ENCODE results near the gene UBL4A.
"Not testable (repeated sequence)": the region's sequence is repeated elsewhere in the genome, so short reads cannot be mapped to it uniquely, and the experiment has no call there.

Gene UBL4A

DNA sequence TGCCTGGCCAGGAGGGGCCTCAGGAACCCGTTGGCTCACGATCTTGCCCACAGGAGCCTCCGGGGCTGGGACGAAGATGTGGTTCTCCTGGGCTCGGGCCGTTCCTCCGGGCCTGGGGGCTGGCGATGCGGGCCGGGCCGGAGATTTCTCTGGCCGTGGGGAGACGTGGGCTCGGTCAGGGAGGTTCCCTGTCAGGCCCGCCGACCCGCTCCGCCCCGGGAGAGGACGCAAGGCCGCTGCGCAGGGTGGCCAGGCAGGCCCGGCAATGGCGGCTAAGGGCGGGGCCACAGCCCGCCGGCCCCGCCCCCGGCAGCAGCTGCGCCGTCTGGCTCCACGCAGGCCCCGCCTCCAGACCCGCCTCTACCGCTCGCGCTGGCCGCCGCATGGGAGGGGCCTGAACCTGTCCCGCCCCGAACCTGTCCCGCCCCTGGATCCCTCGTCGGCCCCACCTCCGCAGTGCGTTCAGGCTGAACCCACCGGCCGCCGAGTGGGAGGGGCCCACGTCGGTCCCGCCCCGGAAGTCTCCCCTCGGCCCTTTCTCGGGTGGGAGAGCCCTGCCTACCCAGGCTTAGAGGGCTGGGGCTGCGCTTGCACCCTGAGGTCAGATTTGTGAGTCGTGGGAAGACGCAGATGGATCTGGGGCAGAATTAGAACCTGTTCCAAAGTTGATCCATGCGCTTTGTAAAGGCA, 29.7 kb upstream of the UBL4A start, which contains the start of gene FAM3A:
Gene FAM3A (minus strand): TSS at position 267 of the 690 bp plus-strand sequence. CDS start 460 bp downstream, outside the sequence.
- Mint-ChIP-seq H3K4me1 (peaks cover 11 to 22% of the 10 kb centered on the region in 2 donors), H3K9me3 (no peaks in the 10 kb centered on the region), H3K27ac (peak within 1 kb of the TSS; percentile 94), H3K36me3 (peaks cover 4 to 13% of the 10 kb centered on the region in 2 donors), H3K4me3 (peak within 1 kb of the TSS; percentile 87 to 95), H3K27me3 (no peaks in the 10 kb centered on the region)
- peak; percentile 90 to 95 for ATAC-seq (replicated peaks)
- DNase-seq, result peak; percentile 83

DNA sequence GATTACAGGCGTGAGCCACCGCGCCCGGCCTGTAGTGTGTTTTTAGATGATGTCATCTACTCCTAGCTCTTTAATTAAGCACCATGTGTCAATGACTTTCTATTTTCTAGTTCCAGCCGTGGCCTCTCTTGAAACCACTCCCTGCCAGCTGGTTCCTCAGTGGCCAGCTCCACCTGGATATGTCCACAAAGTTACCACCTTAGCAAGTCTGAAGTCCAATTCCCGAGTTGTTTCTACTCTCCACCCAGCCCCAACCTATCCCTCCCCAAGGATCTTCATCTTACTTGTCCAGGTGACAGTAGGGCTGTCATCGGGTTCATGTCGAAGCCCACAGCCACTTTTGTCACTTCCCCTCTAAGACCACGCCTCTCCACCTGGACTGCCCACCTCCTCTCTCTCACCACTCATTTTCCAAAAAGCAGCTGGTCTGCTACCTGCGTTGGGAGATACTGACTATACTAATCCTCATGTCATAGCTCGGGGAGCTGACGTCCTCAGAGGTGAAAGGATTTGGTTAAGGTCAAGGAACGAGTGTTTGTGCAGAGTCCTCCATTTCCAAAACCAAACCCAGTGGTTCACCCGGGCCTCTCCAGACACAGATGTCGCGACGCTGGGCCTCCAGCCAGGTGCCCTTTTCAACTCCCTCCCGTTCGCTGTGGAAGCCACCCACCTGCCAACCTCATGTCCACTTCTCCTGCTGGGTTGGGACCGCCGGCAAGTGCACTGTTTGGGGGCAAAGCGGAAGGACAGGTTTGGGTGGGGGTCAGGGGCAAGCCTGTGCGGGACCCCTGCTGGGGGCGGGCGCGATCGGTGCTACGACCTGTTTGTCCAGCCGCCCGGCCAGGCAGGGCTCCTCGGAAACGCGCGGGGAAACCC, 28.9 kb upstream of the UBL4A start:
- peak overlapping the region; percentile 94 for H3K27ac Mint-ChIP-seq
- H3K4me1 Mint-ChIP-seq, result peaks cover 11 to 26% of the 10 kb centered on the region in 2 donors
- H3K36me3 Mint-ChIP-seq, result peaks cover 6 to 18% of the 10 kb centered on the region in 2 donors
- peak; percentile 32 to 36 for ATAC-seq (replicated peaks)
- peak overlapping the region; percentile 87 to 95 for H3K4me3 Mint-ChIP-seq
- H3K9me3 Mint-ChIP-seq, result no peaks in the 10 kb centered on the region
- H3K27me3 Mint-ChIP-seq, result no peaks in the 10 kb centered on the region
- DNase-seq, result no peak

DNA sequence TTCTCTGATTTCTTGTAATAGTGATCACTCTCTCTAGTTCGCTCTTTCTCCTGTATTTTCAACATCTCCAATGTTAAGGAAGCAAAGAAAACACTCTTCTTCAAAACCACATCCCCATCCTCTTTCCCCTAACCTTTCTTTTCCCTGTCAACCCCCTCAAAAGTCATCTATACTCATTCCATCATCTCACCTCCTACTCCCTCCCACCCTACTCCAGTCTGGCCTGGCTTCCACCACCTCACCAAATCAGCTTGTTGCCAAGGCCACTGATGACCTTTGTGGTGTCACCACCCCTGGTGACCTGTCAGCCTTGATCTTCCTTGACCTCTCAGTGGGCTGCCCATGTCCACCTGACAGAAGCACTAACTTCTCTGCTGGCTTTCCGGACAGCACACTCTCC, 27.3 kb upstream of the UBL4A start:
- no peak for DNase-seq
- Mint-ChIP-seq H3K4me3 (peak overlapping the region in 1 of 2 donors; percentile 39), H3K27ac (no peak overlapping the region), H3K27me3 (no peaks in the 10 kb centered on the region), H3K36me3 (peaks cover 15 to 31% of the 10 kb centered on the region in 2 donors), H3K4me1 (peaks cover 11 to 26% of the 10 kb centered on the region in 2 donors), H3K9me3 (no peaks in the 10 kb centered on the region)
- no peak for ATAC-seq (replicated peaks)

DNA sequence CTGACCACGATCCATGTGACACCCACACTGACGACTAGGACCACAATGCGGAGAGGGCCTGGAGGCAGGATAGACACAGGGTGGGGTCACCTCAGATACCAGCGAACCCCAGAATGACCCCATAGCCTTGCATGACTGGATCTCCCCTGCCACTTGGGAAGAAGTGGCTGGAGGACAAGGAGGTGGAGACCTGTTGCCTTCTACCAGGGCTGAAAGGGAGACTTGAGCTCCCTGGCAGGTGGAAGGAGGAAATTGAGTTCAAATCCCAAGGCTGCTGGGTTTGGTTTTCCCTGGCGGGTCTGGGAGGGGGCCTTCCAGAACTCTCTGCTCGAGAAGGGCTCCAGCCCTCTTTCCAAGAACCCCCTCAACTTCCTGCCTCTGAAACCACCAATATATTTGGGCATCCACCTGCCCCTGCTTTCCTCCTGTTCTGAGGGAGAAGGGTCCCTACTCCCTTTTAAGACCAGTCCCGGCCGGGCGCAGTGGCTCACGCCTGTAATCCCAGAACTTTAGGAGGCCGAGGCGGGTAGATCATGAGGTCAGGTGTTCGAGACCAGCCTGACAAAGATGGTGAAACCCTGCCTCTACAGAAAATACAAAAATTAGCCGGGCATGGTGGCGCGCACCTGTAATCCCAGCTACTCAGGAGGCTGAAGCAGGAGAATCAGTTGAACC, 26.6 kb upstream of the UBL4A start:
- H3K4me3 Mint-ChIP-seq, result no peak overlapping the region
- DNase-seq, result no peak
- peaks cover 11 to 26% of the 10 kb centered on the region in 2 donors for H3K4me1 Mint-ChIP-seq
- peaks cover 18 to 36% of the 10 kb centered on the region in 2 donors for H3K36me3 Mint-ChIP-seq
- H3K27me3 Mint-ChIP-seq, result no peaks in the 10 kb centered on the region
- ATAC-seq (replicated peaks), result no peak
- H3K27ac Mint-ChIP-seq, result no peak overlapping the region
- H3K9me3 Mint-ChIP-seq, result no peaks in the 10 kb centered on the region

- Mint-ChIP-seq H3K27ac (no peak overlapping the region), H3K9me3 (no peaks in the 10 kb centered on the region)
Measured at GRCh38 chrX:154511761-154512160, 25.3 kb upstream of the UBL4A start.

DNA sequence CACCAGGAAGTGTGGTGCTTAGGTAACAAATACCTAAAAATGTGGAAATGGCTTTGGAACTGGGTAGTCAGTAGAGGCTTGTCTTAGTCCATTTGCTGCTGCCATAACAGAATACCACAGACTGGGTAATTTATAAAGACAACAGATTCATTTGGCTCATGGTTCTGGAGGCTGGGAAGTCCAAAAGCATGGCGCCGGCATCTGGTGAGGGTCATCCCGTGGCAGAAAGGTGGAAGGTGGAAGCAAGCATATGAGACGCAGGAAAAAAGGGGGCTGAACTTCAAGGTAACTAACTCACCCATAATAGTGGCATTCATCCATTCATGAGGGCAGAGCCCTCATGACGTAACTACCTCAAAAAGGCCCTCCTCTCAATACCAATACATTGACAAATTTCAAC, 23.0 kb upstream of the UBL4A start:
- H3K36me3 Mint-ChIP-seq, result peaks cover 21 to 42% of the 10 kb centered on the region in 2 donors
- DNase-seq, result no peak
- no peak for ATAC-seq (replicated peaks)
- no peak overlapping the region for H3K27ac Mint-ChIP-seq
- H3K9me3 Mint-ChIP-seq, result no peaks in the 10 kb centered on the region
- no peak overlapping the region for H3K4me3 Mint-ChIP-seq
- H3K4me1 Mint-ChIP-seq, result peaks cover 7 to 19% of the 10 kb centered on the region in 2 donors
- H3K27me3 Mint-ChIP-seq, result no peaks in the 10 kb centered on the region

More at GRCh38 chrX:154511761-154512160, 25.3 kb upstream of the UBL4A start:
- no peak overlapping the region for H3K4me3 Mint-ChIP-seq
- DNase-seq, result no peak
- no peaks in the 10 kb centered on the region for H3K27me3 Mint-ChIP-seq
- peaks cover 18 to 38% of the 10 kb centered on the region in 2 donors for H3K36me3 Mint-ChIP-seq
- H3K4me1 Mint-ChIP-seq, result peaks cover 11 to 26% of the 10 kb centered on the region in 2 donors
- ATAC-seq (replicated peaks), result no peak

DNA sequence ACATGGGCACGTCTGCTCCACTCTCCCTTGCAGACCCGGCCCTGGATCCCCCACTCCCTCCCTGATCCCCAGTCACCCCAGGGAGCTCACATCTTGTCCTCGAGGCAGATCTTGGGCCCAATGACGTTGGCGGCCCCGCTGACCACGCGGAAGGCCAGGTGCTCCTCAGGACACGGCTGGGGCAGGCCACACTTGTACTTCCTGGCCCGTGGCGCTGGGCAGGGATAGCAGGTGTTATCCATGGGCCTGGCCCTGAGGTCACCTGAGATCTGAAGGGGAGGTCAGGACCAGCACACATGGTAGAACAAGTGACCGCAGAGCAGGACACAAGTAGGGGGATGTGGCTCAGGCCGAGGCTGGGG, 21.9 kb upstream of the UBL4A start:
- Mint-ChIP-seq H3K4me1 (peaks cover 2 to 11% of the 10 kb centered on the region in 2 donors), H3K27ac (peak overlapping the region; percentile 56), H3K9me3 (no peaks in the 10 kb centered on the region), H3K27me3 (no peaks in the 10 kb centered on the region), H3K36me3 (peaks cover 18 to 35% of the 10 kb centered on the region in 2 donors), H3K4me3 (no peak overlapping the region)
- no peak for ATAC-seq (replicated peaks)
- no peak for DNase-seq

DNA sequence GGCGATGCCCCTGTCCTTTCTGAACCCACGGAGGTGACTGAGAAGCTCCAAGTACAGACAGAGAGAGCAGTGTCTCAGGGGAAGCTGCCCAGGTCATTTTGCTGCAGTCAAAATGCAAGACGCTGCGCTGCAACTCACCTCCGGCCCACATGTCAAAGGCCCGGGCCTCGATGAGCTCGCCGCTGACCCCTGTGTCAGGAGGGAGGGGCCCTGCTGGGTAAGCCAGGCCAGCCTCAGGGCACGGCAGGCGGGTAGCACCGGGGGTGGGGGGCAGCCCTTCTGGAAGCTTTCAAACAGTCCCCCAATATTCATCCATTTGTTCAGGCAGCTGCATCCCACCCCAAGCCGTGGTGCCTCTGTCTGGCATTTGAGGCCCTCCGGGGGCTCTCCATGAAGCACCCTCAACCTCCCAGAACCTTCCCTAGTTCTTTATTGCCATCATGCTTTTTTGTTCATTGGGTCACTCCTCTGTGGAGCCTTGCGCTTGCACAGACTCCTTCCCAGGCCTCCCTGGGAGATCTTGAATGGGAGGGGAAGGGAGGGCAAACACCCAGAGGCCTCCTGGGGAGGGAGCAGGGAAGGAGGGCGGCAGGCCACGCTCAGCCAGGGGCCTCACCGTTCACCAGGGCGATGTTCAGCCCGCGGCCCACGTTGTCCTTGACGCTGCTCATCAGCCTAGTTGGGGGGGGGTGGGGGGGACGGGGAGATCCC, 21.4 kb upstream of the UBL4A start:
- H3K4me3 Mint-ChIP-seq, result no peak overlapping the region
- no peak overlapping the region for H3K27ac Mint-ChIP-seq
- DNase-seq (no peak), ATAC-seq (replicated peaks) (no peak)
- H3K27me3 Mint-ChIP-seq, result no peaks in the 10 kb centered on the region
- peaks cover 2 to 10% of the 10 kb centered on the region in 2 donors for H3K4me1 Mint-ChIP-seq
- H3K36me3 Mint-ChIP-seq, result peaks cover 18 to 35% of the 10 kb centered on the region in 2 donors
- H3K9me3 Mint-ChIP-seq, result no peaks in the 10 kb centered on the region

- Mint-ChIP-seq H3K9me3 (no peaks in the 10 kb centered on the region), H3K36me3 (peaks cover 18 to 35% of the 10 kb centered on the region in 2 donors), H3K4me1 (peaks cover 0 to 10% of the 10 kb centered on the region in 2 donors), H3K27me3 (no peaks in the 10 kb centered on the region), H3K27ac (no peak overlapping the region), H3K4me3 (no peak overlapping the region)
- ATAC-seq (replicated peaks) (no peak), DNase-seq (no peak)
Measured at GRCh38 chrX:154506483-154507332, 20.3 kb upstream of the UBL4A start.

GRCh38 chrX:154505734-154506133, 19.3 kb upstream of the UBL4A start:
- H3K4me1 Mint-ChIP-seq, result no peaks in the 10 kb centered on the region
- no peak overlapping the region for H3K27ac Mint-ChIP-seq
- H3K36me3 Mint-ChIP-seq, result peaks cover 15 to 30% of the 10 kb centered on the region in 2 donors
- H3K9me3 Mint-ChIP-seq, result no peaks in the 10 kb centered on the region
- DNase-seq (no peak), ATAC-seq (replicated peaks) (no peak)
- no peak overlapping the region for H3K4me3 Mint-ChIP-seq
- no peaks in the 10 kb centered on the region for H3K27me3 Mint-ChIP-seq

DNA sequence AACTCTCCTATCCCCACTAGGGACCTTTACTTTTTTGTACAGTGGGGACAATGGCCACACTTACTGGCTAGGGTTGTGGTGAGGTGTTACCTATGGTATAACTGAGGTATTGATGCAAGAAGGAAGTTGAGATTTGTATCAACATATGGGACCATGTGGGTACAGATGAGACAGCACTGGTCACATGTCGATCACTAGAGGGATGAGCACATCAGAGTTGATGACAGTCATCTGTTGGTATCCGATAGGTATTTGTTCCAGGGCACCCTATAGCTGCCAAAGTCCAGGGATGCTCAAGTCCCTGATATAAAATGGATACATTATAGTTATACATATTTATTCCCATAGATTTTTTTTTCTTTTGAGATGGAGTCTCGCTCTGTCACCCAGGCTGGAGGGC, 16.6 kb upstream of the UBL4A start:
- Mint-ChIP-seq H3K4me3 (no peak overlapping the region), H3K27me3 (no peaks in the 10 kb centered on the region), H3K9me3 (no peaks in the 10 kb centered on the region), H3K4me1 (no peaks in the 10 kb centered on the region), H3K36me3 (peaks cover 3 to 11% of the 10 kb centered on the region in 2 donors), H3K27ac (no peak overlapping the region)
- ATAC-seq (replicated peaks) (peak in 1 of 2 donors; percentile 42), DNase-seq (no peak)

GRCh38 chrX:154502098-154502497, 15.7 kb upstream of the UBL4A start:
- no peak overlapping the region for H3K27ac Mint-ChIP-seq
- no peaks in the 10 kb centered on the region for H3K4me1 Mint-ChIP-seq
- DNase-seq (no peak), ATAC-seq (replicated peaks) (no peak)
- no peaks in the 10 kb centered on the region for H3K27me3 Mint-ChIP-seq
- no peaks in the 10 kb centered on the region for H3K9me3 Mint-ChIP-seq
- no peak overlapping the region for H3K4me3 Mint-ChIP-seq
- peaks cover 3 to 11% of the 10 kb centered on the region in 2 donors for H3K36me3 Mint-ChIP-seq

- not testable (repeated sequence) for H3K9me3 Mint-ChIP-seq; H3K4me1 Mint-ChIP-seq; H3K27ac Mint-ChIP-seq; H3K4me3 Mint-ChIP-seq; DNase-seq; ATAC-seq (replicated peaks); H3K36me3 Mint-ChIP-seq; H3K27me3 Mint-ChIP-seq
Measured at GRCh38 chrX:154501423-154501822, 15.0 kb upstream of the UBL4A start.
